GM18499 (cell line): ENCODE measurements around the gene GPR161.
"Not testable (repeated sequence)": the region's sequence is repeated elsewhere in the genome, so short reads cannot be mapped to it uniquely, and the experiment has no call there.

ENCODE experiments used
- ATAC-seq: cut with Tn5 transposase; IDR thresholded peaks from one replicate; pipeline ENCODE4 v1.9.1; 2021; ENCODE audit warnings: moderate number of reproducible peaks; ENCODE audit not compliant: insufficient read depth, unreplicated experiment

GPR161 gene

GRCh38 chr1:168136709-168137514 lies at the start of gene GPR161:
Gene GPR161 (minus strand): TSS chr1:168136930. CDS start chr1:168104850, 32,080 bp downstream.
- no peak for ATAC-seq

GRCh38 chr1:168181063-168181720 lies 44.5 kb upstream of the GPR161 start:
- ATAC-seq: not testable (repeated sequence)

- no peak for ATAC-seq
These were observed 43.4 kb upstream of the GPR161 start for GRCh38 chr1:168180148-168180524.

GRCh38 chr1:168179438-168180147 lies 42.9 kb upstream of the GPR161 start:
- no peak for ATAC-seq

- peak; percentile 74 for ATAC-seq
These were observed 42.1 kb upstream of the GPR161 start, which contains the start of gene TIPRL for GRCh38 chr1:168178638-168179437. Gene TIPRL (plus strand): TSS chr1:168178962. CDS start chr1:168179078, 116 bp downstream.

- ATAC-seq: no peak
These were observed 41.5 kb upstream of the GPR161 start for GRCh38 chr1:168178227-168178637.

GRCh38 chr1:168172250-168172915 lies 35.7 kb upstream of the GPR161 start:
- no peak for ATAC-seq

- no peak for ATAC-seq
These were observed 34.1 kb upstream of the GPR161 start for GRCh38 chr1:168170564-168171508.

- no peak for ATAC-seq
These were observed 31.1 kb upstream of the GPR161 start for GRCh38 chr1:168167806-168168205.

- no peak for ATAC-seq
These were observed 28.0 kb upstream of the GPR161 start for GRCh38 chr1:168164771-168165170.

- ATAC-seq: no peak
These were observed 26.9 kb upstream of the GPR161 start for GRCh38 chr1:168163670-168164069.

GRCh38 chr1:168161459-168161858 lies 24.7 kb upstream of the GPR161 start:
- ATAC-seq: no peak

GRCh38 chr1:168159979-168160378 lies 23.2 kb upstream of the GPR161 start:
- ATAC-seq: no peak

- ATAC-seq: no peak
These were observed 22.5 kb upstream of the GPR161 start for GRCh38 chr1:168159251-168159650.

- no peak for ATAC-seq
These were observed 20.9 kb upstream of the GPR161 start for GRCh38 chr1:168157638-168158037.

- no peak for ATAC-seq
These were observed 19.2 kb upstream of the GPR161 start for GRCh38 chr1:168155910-168156309.

- not testable (repeated sequence) for ATAC-seq
These were observed 18.0 kb upstream of the GPR161 start for GRCh38 chr1:168154707-168155106.

GRCh38 chr1:168151935-168152334 lies 15.2 kb upstream of the GPR161 start:
- ATAC-seq: no peak

GRCh38 chr1:168150283-168150682 lies 13.6 kb upstream of the GPR161 start:
- no peak for ATAC-seq
